HEK293 (cell line): ENCODE measurements around the gene SLF1.

Source experiments
- CTCF ChIA-PET: fragments of 350-600 bp; formaldehyde crosslinking; extraction: SDS; loops from one replicate; lab custom pipeline; 2021; ENCODE audit warnings: antibody characterized with exemption; lab: Yijun Ruan, JAX
- POLR2A ChIA-PET: fragments of 300-600 bp; formaldehyde crosslinking; extraction: SDS; loops from one replicate; lab custom pipeline; 2020; ENCODE audit warnings: antibody characterized with exemption, inconsistent platforms; lab: Yijun Ruan, JAX
- H3K27ac ChIP-seq: fragments of 200-500 bp; sonication (Bioruptor generic); 2 replicates; pipeline ENCODE4 v1.5.1; 2014; ENCODE audit warnings: low read depth, low read length, control low read depth, inconsistent platforms; ENCODE audit errors: extremely low read depth
- H3K36me3 ChIP-seq, 2 experiments: fragments of 200-500 bp in 1 of 2; sonication (Bioruptor generic) in 1 of 2; 1 replicate in 1 of 2; 2 replicates in 1 of 2; pipeline ENCODE4 v1.5.1; 2014 to 2017; ENCODE audit warnings: inconsistent platforms in 2 of 2, low read length in 2 of 2; ENCODE audit not compliant: control insufficient read depth in 2 of 2, insufficient read depth in 1 of 2
- H3K4me1 ChIP-seq: fragments of 200-500 bp; sonication (Bioruptor generic); 2 replicates; pipeline ENCODE4 v1.5.1; 2014; ENCODE audit warnings: mild to moderate bottlenecking, low read length, inconsistent platforms; ENCODE audit not compliant: control insufficient read depth, insufficient read depth
- H3K4me3 ChIP-seq: 2 replicates; pipeline ENCODE4 v1.5.1; 2011; ENCODE audit warnings: low read depth, mild to moderate bottlenecking, control low read depth, low read length, moderate library complexity
- H3K9me3 ChIP-seq: fragments of 200-500 bp; sonication (Bioruptor generic); 2 replicates; pipeline ENCODE4 v1.5.1; 2014; ENCODE audit warnings: low read depth, low read length, inconsistent platforms; ENCODE audit not compliant: control insufficient read depth, insufficient read depth
- EGR2 ChIP-seq: fragments of 450-650 bp; formaldehyde crosslinking; IDR thresholded peaks from 2 replicates; pipeline ENCODE4 v1.5.1; 2016; ENCODE audit warnings: low read depth, missing biosample characterization, missing genetic modification characterization
- KLF10 ChIP-seq: fragments of 450-650 bp; IDR thresholded peaks from 2 replicates; pipeline ENCODE4 v1.5.1; 2018; ENCODE audit warnings: missing biosample characterization, mild to moderate bottlenecking, missing genetic modification characterization
- TRIM28 ChIP-seq: IDR thresholded peaks from 2 replicates; pipeline ENCODE4 v1.6.1; 2011; ENCODE audit warnings: low read length, control low read depth, borderline replicate concordance
- ZNF133 ChIP-seq: fragments of 450-650 bp; formaldehyde crosslinking; IDR thresholded peaks from 2 replicates; pipeline ENCODE4 v1.5.1; 2016; ENCODE audit warnings: missing biosample characterization, missing genetic modification characterization
- ZNF292 ChIP-seq: fragments of 450-650 bp; formaldehyde crosslinking; IDR thresholded peaks from 2 replicates; pipeline ENCODE4 v1.5.1; 2016; ENCODE audit warnings: low read depth, missing biosample characterization, missing genetic modification characterization, borderline replicate concordance
- ZNF311 ChIP-seq: fragments of 450-650 bp; formaldehyde crosslinking; IDR thresholded peaks from 2 replicates; pipeline ENCODE4 v1.5.1; 2017; ENCODE audit warnings: missing biosample characterization, missing genetic modification characterization, borderline replicate concordance
- ZNF510 ChIP-seq: fragments of 450-650 bp; formaldehyde crosslinking; IDR thresholded peaks from 2 replicates; pipeline ENCODE4 v1.5.1; 2018; ENCODE audit warnings: mild to moderate bottlenecking, missing genetic modification characterization, missing biosample characterization; ENCODE audit not compliant: insufficient replicate concordance
- ZNF558 ChIP-seq: fragments of 450-650 bp; formaldehyde crosslinking; IDR thresholded peaks from 2 replicates; pipeline ENCODE4 v1.5.1; 2016; ENCODE audit warnings: missing biosample characterization, missing genetic modification characterization
- ZNF571 ChIP-seq: fragments of 450-650 bp; formaldehyde crosslinking; IDR thresholded peaks from 2 replicates; pipeline ENCODE4 v1.5.0; 2017; ENCODE audit warnings: missing biosample characterization, missing genetic modification characterization
- ZNF701 ChIP-seq: fragments of 450-650 bp; formaldehyde crosslinking; IDR thresholded peaks from 2 replicates; pipeline ENCODE4 v1.5.1; 2016; ENCODE audit warnings: missing biosample characterization, missing genetic modification characterization
- TF ChIP-seq, protein P1 (sequence below): fragments of 450-650 bp; formaldehyde crosslinking; IDR thresholded peaks from 2 replicates; pipeline ENCODE4 v1.5.0; 2017; ENCODE audit warnings: missing biosample characterization, missing genetic modification characterization, borderline replicate concordance
- TF ChIP-seq, protein P2 (sequence below): fragments of 450-650 bp; formaldehyde crosslinking; conservative IDR thresholded peaks from 2 replicates; pipeline ENCODE4 v1.5.1; 2016; ENCODE audit warnings: low read depth, missing biosample characterization, missing genetic modification characterization
- TF ChIP-seq, protein P3 (sequence below): fragments of 450-650 bp; formaldehyde crosslinking; IDR thresholded peaks from 2 replicates; pipeline ENCODE4 v1.5.1; 2016; ENCODE audit warnings: missing biosample characterization, missing genetic modification characterization
- TF ChIP-seq, protein P4 (sequence below): fragments of 450-650 bp; formaldehyde crosslinking; IDR thresholded peaks from 2 replicates; pipeline ENCODE4 v1.5.1; 2016; ENCODE audit warnings: missing biosample characterization, missing genetic modification characterization
- TF ChIP-seq, protein P5 (sequence below): fragments of 450-650 bp; formaldehyde crosslinking; IDR thresholded peaks from 2 replicates; pipeline ENCODE4 v1.5.1; 2016; ENCODE audit warnings: missing biosample characterization, missing genetic modification characterization
- TF ChIP-seq, protein P6 (sequence below): fragments of 450-650 bp; formaldehyde crosslinking; IDR thresholded peaks from 2 replicates; pipeline ENCODE4 v1.5.1; 2016; ENCODE audit warnings: missing biosample characterization, missing genetic modification characterization
- TF ChIP-seq, protein P7 (sequence below): fragments of 450-650 bp; IDR thresholded peaks from 2 replicates; pipeline ENCODE4 v1.5.1; 2018; ENCODE audit warnings: missing biosample characterization, missing genetic modification characterization

The SLF1 gene

DNA sequence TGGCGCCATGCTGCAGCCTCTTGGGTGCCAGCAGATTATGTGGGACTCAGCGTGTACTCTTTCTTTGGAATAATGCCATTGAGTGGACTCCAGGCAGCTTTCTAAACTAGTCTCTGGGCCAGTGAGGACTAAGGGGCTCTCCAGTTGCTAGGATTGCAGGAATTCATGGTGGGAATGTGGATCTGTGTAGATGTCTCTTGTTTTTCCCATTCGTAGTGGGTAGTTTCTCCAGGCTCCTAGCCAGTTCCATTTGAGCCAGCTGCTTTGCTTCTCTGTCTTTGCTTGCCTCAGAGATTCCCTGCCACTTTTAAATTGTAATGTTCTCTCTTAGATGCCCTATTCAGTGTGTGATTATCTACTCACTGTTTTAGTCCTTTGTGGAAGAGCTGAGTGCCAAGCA is 42.6 kb downstream of the SLF1 start:
- H3K36me3 ChIP-seq: peaks cover 19 to 46% of the 10 kb centered on the region in 2 experiments
- POLR2A ChIA-PET: interaction anchor here (0.5 kb wide), 1 partner anchor 128 kb away, joined by 4 read pairs; no protein-coding TSS in a partner anchor
- H3K9me3 ChIP-seq: no peaks in the 10 kb centered on the region
- H3K4me3 ChIP-seq: no peak overlapping the region
- no peak overlapping the region for H3K27ac ChIP-seq
- no peak for TF ChIP-seq ZNF311 (tag by site-specific recombination)
- no peak for TF ChIP-seq ZNF510 (tag by site-specific recombination)
- TF ChIP-seq, protein P1, sequence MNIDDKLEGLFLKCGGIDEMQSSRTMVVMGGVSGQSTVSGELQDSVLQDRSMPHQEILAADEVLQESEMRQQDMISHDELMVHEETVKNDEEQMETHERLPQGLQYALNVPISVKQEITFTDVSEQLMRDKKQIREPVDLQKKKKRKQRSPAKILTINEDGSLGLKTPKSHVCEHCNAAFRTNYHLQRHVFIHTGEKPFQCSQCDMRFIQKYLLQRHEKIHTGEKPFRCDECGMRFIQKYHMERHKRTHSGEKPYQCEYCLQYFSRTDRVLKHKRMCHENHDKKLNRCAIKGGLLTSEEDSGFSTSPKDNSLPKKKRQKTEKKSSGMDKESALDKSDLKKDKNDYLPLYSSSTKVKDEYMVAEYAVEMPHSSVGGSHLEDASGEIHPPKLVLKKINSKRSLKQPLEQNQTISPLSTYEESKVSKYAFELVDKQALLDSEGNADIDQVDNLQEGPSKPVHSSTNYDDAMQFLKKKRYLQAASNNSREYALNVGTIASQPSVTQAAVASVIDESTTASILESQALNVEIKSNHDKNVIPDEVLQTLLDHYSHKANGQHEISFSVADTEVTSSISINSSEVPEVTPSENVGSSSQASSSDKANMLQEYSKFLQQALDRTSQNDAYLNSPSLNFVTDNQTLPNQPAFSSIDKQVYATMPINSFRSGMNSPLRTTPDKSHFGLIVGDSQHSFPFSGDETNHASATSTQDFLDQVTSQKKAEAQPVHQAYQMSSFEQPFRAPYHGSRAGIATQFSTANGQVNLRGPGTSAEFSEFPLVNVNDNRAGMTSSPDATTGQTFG (tag by site-specific recombination): no peak
- TF ChIP-seq, protein P2, sequence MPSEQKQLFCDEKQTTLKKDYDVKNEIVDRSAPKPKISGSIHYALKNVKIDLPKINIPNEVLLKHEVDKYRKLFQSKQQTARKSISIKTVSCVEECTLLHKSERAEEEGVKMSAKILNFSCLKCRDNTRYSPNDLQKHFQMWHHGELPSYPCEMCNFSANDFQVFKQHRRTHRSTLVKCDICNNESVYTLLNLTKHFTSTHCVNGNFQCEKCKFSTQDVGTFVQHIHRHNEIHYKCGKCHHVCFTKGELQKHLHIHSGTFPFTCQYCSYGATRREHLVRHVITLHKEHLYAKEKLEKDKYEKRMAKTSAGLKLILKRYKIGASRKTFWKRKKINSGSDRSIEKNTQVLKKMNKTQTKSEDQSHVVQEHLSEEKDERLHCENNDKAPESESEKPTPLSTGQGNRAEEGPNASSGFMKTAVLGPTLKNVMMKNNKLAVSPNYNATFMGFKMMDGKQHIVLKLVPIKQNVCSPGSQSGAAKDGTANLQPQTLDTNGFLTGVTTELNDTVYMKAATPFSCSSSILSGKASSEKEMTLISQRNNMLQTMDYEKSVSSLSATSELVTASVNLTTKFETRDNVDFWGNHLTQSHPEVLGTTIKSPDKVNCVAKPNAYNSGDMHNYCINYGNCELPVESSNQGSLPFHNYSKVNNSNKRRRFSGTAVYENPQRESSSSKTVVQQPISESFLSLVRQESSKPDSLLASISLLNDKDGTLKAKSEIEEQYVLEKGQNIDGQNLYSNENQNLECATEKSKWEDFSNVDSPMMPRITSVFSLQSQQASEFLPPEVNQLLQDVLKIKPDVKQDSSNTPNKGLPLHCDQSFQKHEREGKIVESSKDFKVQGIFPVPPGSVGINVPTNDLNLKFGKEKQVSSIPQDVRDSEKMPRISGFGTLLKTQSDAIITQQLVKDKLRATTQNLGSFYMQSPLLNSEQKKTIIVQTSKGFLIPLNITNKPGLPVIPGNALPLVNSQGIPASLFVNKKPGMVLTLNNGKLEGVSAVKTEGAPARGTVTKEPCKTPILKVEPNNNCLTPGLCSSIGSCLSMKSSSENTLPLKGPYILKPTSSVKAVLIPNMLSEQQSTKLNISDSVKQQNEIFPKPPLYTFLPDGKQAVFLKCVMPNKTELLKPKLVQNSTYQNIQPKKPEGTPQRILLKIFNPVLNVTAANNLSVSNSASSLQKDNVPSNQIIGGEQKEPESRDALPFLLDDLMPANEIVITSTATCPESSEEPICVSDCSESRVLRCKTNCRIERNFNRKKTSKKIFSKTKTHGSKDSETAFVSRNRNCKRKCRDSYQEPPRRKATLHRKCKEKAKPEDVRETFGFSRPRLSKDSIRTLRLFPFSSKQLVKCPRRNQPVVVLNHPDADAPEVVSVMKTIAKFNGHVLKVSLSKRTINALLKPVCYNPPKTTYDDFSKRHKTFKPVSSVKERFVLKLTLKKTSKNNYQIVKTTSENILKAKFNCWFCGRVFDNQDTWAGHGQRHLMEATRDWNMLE: no peak
- no peak for TF ChIP-seq TRIM28
- no peak for TF ChIP-seq ZNF701 (tag by site-specific recombination)
- TF ChIP-seq ZNF133 (tag by site-specific recombination): no peak
- TF ChIP-seq, protein P3, sequence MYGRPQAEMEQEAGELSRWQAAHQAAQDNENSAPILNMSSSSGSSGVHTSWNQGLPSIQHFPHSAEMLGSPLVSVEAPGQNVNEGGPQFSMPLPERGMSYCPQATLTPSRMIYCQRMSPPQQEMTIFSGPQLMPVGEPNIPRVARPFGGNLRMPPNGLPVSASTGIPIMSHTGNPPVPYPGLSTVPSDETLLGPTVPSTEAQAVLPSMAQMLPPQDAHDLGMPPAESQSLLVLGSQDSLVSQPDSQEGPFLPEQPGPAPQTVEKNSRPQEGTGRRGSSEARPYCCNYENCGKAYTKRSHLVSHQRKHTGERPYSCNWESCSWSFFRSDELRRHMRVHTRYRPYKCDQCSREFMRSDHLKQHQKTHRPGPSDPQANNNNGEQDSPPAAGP (tag by site-specific recombination): no peak
- TF ChIP-seq, protein P4, sequence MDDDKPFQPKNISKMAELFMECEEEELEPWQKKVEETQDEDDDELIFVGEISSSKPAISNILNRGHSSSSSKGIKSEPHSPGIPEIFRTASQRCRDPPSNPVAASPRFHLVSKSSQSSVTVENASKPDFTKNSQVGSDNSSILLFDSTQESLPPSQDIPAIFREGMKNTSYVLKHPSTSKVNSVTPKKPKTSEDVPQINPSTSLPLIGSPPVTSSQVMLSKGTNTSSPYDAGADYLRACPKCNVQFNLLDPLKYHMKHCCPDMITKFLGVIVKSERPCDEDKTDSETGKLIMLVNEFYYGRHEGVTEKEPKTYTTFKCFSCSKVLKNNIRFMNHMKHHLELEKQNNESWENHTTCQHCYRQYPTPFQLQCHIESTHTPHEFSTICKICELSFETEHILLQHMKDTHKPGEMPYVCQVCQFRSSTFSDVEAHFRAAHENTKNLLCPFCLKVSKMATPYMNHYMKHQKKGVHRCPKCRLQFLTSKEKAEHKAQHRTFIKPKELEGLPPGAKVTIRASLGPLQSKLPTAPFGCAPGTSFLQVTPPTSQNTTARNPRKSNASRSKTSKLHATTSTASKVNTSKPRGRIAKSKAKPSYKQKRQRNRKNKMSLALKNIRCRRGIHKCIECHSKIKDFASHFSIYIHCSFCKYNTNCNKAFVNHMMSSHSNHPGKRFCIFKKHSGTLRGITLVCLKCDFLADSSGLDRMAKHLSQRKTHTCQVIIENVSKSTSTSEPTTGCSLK (tag by site-specific recombination): no peak
- no peak for TF ChIP-seq EGR2
- TF ChIP-seq KLF10 (tag by site-specific recombination): no peak
- TF ChIP-seq ZNF558 (tag by site-specific recombination): no peak
- no peak for TF ChIP-seq ZNF292 (tag by site-specific recombination)
- TF ChIP-seq ZNF571: no peak
- TF ChIP-seq, protein P5, sequence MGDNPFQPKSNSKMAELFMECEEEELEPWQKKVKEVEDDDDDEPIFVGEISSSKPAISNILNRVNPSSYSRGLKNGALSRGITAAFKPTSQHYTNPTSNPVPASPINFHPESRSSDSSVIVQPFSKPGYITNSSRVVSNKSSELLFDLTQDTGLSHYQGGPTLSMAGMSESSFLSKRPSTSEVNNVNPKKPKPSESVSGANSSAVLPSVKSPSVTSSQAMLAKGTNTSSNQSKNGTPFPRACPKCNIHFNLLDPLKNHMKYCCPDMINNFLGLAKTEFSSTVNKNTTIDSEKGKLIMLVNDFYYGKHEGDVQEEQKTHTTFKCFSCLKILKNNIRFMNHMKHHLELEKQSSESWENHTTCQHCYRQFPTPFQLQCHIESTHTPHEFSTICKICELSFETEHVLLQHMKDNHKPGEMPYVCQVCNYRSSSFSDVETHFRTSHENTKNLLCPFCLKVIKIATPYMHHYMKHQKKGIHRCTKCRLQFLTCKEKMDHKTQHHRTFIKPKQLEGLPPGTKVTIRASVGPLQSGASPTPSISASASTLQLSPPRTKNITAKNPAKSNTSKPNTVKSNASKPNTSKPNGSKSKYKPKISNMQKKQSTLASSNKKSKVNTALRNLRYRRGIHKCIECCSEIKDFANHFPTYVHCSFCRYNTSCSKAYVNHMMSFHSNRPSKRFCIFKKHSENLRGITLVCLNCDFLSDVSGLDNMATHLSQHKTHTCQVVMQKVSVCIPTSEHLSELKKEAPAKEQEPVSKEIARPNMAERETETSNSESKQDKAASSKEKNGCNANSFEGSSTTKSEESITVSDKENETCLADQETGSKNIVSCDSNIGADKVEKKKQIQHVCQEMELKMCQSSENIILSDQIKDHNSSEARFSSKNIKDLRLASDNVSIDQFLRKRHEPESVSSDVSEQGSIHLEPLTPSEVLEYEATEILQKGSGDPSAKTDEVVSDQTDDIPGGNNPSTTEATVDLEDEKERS: no peak
- TF ChIP-seq, protein P6, sequence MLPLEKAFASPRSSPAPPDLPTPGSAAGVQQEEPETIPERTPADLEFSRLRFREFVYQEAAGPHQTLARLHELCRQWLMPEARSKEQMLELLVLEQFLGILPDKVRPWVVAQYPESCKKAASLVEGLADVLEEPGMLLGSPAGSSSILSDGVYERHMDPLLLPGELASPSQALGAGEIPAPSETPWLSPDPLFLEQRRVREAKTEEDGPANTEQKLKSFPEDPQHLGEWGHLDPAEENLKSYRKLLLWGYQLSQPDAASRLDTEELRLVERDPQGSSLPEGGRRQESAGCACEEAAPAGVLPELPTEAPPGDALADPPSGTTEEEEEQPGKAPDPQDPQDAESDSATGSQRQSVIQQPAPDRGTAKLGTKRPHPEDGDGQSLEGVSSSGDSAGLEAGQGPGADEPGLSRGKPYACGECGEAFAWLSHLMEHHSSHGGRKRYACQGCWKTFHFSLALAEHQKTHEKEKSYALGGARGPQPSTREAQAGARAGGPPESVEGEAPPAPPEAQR: no peak
- TF ChIP-seq, protein P7, sequence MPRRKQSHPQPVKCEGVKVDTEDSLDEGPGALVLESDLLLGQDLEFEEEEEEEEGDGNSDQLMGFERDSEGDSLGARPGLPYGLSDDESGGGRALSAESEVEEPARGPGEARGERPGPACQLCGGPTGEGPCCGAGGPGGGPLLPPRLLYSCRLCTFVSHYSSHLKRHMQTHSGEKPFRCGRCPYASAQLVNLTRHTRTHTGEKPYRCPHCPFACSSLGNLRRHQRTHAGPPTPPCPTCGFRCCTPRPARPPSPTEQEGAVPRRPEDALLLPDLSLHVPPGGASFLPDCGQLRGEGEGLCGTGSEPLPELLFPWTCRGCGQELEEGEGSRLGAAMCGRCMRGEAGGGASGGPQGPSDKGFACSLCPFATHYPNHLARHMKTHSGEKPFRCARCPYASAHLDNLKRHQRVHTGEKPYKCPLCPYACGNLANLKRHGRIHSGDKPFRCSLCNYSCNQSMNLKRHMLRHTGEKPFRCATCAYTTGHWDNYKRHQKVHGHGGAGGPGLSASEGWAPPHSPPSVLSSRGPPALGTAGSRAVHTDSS (tag by site-specific recombination): no peak
- TF ChIP-seq, all 188 proteins: peak for 0
- CTCF ChIA-PET: interaction anchor here (0.6 to 0.8 kb wide), 2 partner anchors 136 to 222 kb away, joined by 3 read pairs; no protein-coding TSS in a partner anchor
- no peaks in the 10 kb centered on the region for H3K4me1 ChIP-seq
